Uterus (tissue), 4 donors: Measurements from ENCODE around the gene KCNJ4. TPM values are rescaled to one million over a fixed set of nuclear protein-coding genes. Genes with fewer than 3 reads are reported as not detected.
"Not testable (repeated sequence)": the region's sequence is repeated elsewhere in the genome, so short reads cannot be mapped to it uniquely, and the experiment has no call there.

ENCODE experiments used
- DNase-seq, 2 donors: peaks; one replicate each; pipeline ENCODE4 v3.0.0-alpha.2; 2019 to 2020
- H3K27ac ChIP-seq, 2 donors: fragments of 200-600 bp; sonication (generic); 1 replicate in 1 of 2; 2 replicates in 1 of 2; pipeline ENCODE4 v1.5.1; 2016 to 2018
- H3K27me3 ChIP-seq, 2 donors: fragments of 200-600 bp; sonication (generic); one replicate each; pipeline ENCODE4 v1.5.1; 2018 to 2019; ENCODE audit warnings: control low read depth in 1 of 2
- H3K36me3 ChIP-seq, 2 donors: fragments of 200-600 bp; sonication (generic); one replicate each; pipeline ENCODE4 v1.5.1; 2019; ENCODE audit warnings: control low read depth in 1 of 2
- H3K4me1 ChIP-seq, 2 donors: fragments of 200-600 bp; sonication (generic); one replicate each; pipeline ENCODE4 v1.5.1; 2018 to 2019; ENCODE audit warnings: control low read depth in 1 of 2
- H3K4me3 ChIP-seq, 2 donors: fragments of 200-600 bp; sonication (generic); 1 replicate in 1 of 2; 2 replicates in 1 of 2; pipeline ENCODE4 v1.5.1; 2018 to 2019; ENCODE audit warnings: mild to moderate bottlenecking in 1 of 2
- H3K9me3 ChIP-seq, 2 donors: fragments of 200-600 bp; sonication (generic); one replicate each; pipeline ENCODE4 v1.5.1; 2019; ENCODE audit warnings: control low read depth in 1 of 2
- POLR2A ChIP-seq, 2 donors: fragments of 450-650 bp; IDR thresholded peaks; one replicate each; pipeline ENCODE4 v1.6.1; 2016; ENCODE audit warnings: antibody characterized with exemption in 2 of 2, mild to moderate bottlenecking in 1 of 2, moderate library complexity in 1 of 2
- intact Hi-C: fragments of 100-400 bp; cut with DNase I; formaldehyde crosslinking; loops from one replicate; pipeline ENCODE4 v1.15.1; 2023; ENCODE audit warnings: low total_unique reads
- total RNA-seq, 4 donors: library from RNA; depleted of rRNA in 3 of 4; stranded (reverse); fragments of >200 nt in 3 of 4; gene quantifications; one replicate each; pipeline versions ENCODE4 v1.1.0 to v1.2.4, GENCODE V29; 2014 to 2023
- TF ChIP-seq, protein P1 (sequence below), 4 experiments: fragments of 200-600 bp in 2 of 4; fragments of 450-650 bp in 2 of 4; sonication (generic) in 2 of 4; IDR thresholded peaks; one replicate each; pipeline ENCODE4 v1.5.1; 2016 to 2019; ENCODE audit warnings: antibody characterized with exemption in 4 of 4, mild to moderate bottlenecking in 2 of 4, moderate library complexity in 1 of 4
- donor health status: DM: yes; HTN: yes; CAD: no.

KCNJ4 gene
- total RNA-seq, 4 donors from 2014 or later, result 0.21 to 1.1 TPM; not detected in 2

GRCh38 chr22:38414009-38414395 lies 41.0 kb downstream of the KCNJ4 start:
- Histone ChIP-seq H3K4me1 (peaks cover 0 to 7% of the 10 kb centered on the region in 2 donors), H3K27me3 (no peaks in the 10 kb centered on the region), H3K36me3 (no peaks in the 10 kb centered on the region), H3K9me3 (no peaks in the 10 kb centered on the region), H3K4me3 (no peak overlapping the region), H3K27ac (no peak overlapping the region)
- no peak for TF ChIP-seq POLR2A (IDR thresholded peaks at IDR 0.05)
- TF ChIP-seq, protein P1, sequence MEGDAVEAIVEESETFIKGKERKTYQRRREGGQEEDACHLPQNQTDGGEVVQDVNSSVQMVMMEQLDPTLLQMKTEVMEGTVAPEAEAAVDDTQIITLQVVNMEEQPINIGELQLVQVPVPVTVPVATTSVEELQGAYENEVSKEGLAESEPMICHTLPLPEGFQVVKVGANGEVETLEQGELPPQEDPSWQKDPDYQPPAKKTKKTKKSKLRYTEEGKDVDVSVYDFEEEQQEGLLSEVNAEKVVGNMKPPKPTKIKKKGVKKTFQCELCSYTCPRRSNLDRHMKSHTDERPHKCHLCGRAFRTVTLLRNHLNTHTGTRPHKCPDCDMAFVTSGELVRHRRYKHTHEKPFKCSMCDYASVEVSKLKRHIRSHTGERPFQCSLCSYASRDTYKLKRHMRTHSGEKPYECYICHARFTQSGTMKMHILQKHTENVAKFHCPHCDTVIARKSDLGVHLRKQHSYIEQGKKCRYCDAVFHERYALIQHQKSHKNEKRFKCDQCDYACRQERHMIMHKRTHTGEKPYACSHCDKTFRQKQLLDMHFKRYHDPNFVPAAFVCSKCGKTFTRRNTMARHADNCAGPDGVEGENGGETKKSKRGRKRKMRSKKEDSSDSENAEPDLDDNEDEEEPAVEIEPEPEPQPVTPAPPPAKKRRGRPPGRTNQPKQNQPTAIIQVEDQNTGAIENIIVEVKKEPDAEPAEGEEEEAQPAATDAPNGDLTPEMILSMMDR (IDR thresholded peaks at IDR 0.05), result no peak
- intact Hi-C loops, result no loop called here
- peak; percentile 13 to 14 for DNase-seq

DNA sequence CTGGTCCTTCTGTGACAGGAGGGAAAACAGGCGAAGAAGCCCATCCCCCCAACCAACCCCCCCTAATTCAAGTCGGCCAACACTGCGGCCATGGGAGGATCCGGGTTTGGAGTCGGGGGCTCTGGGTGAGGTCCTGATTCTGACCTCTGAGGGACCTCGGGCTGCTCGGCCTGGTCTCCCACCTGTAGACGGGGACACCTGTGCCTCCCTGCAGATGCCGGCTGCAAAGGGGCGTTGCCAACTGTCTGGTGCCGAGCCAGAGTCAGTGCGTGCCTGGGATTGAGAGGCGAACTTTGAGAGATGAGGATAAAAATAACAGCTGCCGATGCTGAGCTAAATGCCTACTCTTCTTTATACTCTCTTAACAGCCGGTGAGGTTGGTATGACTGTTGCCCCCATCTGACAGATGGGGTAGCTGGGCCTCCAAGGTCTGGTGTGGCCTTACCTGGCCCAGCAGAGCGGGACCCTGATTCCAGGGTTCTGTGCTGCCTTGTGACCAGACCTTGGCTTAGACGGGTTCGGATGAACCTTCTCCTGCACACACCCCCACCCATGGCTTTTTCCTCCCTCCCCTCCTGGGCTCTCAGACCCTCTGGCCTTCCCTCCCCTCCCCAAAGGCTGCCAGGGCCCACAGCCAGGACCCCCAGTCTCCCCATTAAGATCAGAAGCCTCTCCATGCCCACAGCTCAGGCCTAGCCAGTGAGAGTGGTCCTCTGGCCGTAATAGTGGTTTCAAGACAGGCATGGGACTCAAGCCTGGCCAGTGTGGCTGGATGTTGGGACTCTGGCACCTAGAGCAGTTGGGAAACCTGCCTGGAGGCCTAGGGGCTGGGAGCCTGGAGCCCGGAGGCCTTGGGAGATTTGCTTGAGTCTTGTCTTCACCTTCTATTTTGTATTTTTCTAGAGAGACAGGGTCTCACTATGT lies 41.7 kb downstream of the KCNJ4 start:
- Histone ChIP-seq H3K4me1 (peaks cover 0 to 7% of the 10 kb centered on the region in 2 donors), H3K27ac (no peak overlapping the region), H3K4me3 (peak overlapping the region in 1 of 2 donors; percentile 26), H3K36me3 (no peaks in the 10 kb centered on the region), H3K27me3 (no peaks in the 10 kb centered on the region), H3K9me3 (no peaks in the 10 kb centered on the region)
- TF ChIP-seq, protein P1 (IDR thresholded peaks at IDR 0.05), result no peak
- no peak for TF ChIP-seq POLR2A (IDR thresholded peaks at IDR 0.05)
- intact Hi-C loops, result no loop called here
- DNase-seq, result peak; percentile 20 to 34

DNA sequence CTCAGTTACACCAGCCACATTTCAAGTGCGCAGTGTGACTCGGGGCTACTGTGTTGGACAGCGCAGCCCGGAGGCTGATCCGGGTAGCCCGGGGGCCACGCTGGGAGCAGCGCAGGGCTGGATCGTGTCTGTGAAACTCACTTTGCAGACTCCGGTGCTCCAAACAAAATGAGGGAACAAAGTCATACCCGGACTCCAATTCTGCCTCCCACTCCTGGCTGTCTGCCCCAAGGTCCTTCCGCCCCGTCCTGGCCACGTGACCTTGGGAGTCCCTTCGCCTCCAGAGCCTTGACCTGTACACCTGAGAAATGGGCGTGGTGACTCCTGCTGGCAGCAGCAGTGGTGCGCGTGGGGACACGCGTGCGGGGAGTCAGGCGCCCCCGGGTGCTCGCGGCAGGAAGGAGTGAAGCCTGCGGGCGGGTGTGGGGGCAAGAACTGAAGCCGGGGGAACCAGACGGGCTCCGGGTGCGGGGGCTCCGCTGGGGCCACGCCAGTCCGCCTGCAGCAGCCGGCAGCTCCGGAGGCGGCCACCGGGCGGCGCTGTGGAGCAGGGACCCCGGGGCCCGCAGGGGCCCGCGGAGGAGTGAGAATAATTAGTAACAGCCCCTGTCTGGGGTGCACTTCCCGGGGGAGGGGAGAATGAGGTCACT lies 42.4 kb downstream of the KCNJ4 start:
- peak; percentile 15 to 19 for DNase-seq
- Histone ChIP-seq H3K36me3 (no peaks in the 10 kb centered on the region), H3K9me3 (no peaks in the 10 kb centered on the region), H3K27me3 (no peaks in the 10 kb centered on the region), H3K4me3 (peak overlapping the region in 1 of 2 donors; percentile 26), H3K4me1 (peaks cover 0 to 7% of the 10 kb centered on the region in 2 donors), H3K27ac (no peak overlapping the region)
- TF ChIP-seq, protein P1 (IDR thresholded peaks at IDR 0.05), result peak; percentile 29 to 72 (median 62)
- TF ChIP-seq POLR2A (IDR thresholded peaks at IDR 0.05), result no peak
- intact Hi-C loops, result no loop called here

DNA sequence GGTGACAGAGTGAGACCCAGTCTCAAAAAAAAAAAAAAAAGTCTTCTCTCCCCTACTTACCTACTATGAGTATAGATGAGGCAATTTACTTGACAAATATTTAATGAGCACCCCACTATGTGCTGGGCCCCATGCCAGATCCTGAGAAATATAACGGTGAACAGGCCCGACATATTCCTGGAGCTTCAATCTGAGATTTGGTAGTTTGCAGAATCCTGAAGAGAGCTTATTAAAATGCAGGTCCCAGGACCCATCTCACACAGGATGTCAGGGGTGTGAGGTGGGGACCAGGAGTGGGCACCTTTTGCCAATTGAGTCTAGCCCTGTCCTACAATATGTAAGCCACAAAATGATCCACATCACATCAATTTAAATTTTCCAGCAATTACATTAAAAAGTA lies 44.0 kb downstream of the KCNJ4 start:
- H3K9me3 ChIP-seq, result no peaks in the 10 kb centered on the region
- intact Hi-C loops, result no loop called here
- H3K36me3 ChIP-seq, result no peaks in the 10 kb centered on the region
- TF ChIP-seq, protein P1 (IDR thresholded peaks at IDR 0.05), result no peak
- TF ChIP-seq POLR2A (IDR thresholded peaks at IDR 0.05), result no peak
- no peak for DNase-seq
- H3K27me3 ChIP-seq, result no peaks in the 10 kb centered on the region
- H3K4me3 ChIP-seq, result no peak overlapping the region
- H3K4me1 ChIP-seq, result peaks cover 0 to 7% of the 10 kb centered on the region in 2 donors
- no peak overlapping the region for H3K27ac ChIP-seq

DNA sequence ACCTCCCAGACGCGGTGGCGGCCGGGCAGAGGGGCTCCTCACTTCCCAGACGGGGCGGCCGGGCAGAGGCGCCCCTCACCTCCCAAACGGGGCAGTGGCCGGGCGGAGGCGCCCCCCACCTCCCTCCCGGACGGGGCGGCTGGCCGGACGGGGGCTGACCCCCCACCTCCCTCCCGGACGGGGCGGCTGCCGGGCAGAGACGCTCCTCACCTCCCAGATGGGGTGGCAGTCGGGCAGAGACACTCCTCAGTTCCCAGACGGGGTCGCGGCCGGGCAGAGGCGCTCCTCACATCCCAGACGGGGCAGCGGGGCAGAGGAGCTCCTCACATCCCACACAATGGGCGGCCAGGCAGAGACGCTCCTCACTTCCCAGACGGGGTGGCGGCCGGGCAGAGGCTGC lies 45.1 kb downstream of the KCNJ4 start:
- H3K36me3 ChIP-seq, H3K27ac ChIP-seq, intact Hi-C loops, DNase-seq, H3K4me3 ChIP-seq, H3K4me1 ChIP-seq, H3K9me3 ChIP-seq, H3K27me3 ChIP-seq: not testable (repeated sequence)
